ENCODE measurements around the gene LAMTOR3. TPM values are rescaled to one million over a fixed set of nuclear protein-coding genes. Genes with fewer than 3 reads are reported as not detected.

The LAMTOR3 gene
- total RNA-seq, 2 experiments from 2014 or later: 29.8 to 31.7 TPM

DNA sequence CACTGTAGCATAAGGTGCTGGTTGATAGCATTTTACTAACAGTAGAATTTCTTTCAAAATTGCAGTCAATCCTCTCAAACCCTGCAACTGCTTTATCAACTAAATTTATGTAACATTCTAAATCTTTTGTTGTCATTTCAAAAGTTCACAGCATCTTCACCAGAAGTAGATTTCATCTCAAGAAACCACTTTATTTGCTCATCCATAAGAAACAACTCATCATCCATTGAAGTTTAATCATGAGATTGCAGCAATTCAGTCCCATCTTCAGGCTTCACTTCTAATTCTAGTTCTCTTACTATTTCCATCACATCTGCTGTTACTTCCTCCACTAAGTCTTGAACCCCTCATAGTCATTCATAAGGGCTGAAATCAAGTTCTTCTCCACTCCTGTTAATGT is 21.7 kb downstream of the LAMTOR3 start:
- CTCF ChIA-PET: no interaction called here
- POLR2A ChIA-PET: no interaction called here

DNA sequence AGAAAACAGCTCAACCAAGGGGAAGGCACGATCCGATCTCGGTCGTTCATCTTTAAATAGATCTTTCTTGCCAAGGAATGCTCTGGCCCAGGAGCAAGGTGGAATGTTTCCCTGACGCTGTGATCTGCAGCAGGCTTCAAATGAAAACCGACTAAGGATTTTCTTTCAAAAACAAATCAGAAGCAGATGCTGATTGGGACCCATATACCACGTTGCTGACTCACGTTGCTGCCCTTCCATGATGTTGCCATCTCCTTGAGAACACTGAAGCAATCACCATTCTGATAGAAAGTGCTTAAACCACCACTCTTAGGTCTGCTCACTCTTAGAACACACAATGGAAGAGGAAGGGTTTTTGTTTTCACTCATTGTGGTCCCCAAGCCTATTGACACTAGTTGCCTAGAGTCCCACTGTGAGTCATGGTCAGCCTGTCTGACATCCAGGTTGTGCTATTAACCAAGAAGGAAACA is 26.1 kb downstream of the LAMTOR3 start:
- ChIA-PET POLR2A (no interaction called here), CTCF (no interaction called here)

GRCh38 chr4:99863804-99864203 is 30.4 kb downstream of the LAMTOR3 start:
- POLR2A ChIA-PET: no interaction called here
- CTCF ChIA-PET: no interaction called here

DNA sequence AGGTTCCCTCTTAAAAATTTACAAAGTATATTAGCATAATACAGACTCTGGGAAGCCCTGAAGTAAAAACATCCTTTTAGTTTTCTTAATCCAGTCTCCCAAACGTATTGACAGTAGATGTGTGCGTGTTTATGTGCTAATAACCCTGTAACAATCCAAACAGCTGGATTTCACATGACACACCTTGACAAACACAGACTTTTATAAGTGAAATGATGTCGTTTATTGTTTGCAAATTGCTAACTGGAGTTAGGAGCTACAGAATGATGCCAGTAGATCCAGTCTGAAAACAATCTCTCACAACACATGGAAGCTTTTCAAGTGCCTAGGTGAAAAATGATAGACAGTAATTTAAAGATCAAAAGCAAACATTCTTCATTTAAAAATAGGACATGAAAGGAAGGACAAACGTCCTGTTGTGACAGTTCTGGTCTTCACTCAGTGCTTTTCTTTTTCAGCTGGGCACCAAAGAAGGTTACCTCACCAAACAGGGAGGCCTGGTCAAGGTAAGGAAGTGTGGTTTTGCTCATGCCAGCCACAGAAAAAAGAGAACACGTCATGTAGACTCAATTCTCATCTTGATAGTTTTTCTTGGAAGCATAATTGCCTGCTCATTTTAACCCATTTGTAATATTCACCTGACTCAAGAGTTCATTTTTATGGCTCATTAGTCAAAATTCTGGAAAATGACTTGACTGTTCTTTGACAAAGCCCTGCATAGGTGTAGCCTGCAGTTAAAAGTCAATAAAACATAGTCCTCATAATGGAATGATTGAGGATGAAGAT is 32.9 kb downstream of the LAMTOR3 start:
- CTCF ChIA-PET: interaction anchor here (1.0 to 1.4 kb wide), 2 partner anchors 9 to 24 kb away, joined by 3 to 4 read pairs; no protein-coding TSS in a partner anchor
- POLR2A ChIA-PET: no interaction called here

DNA sequence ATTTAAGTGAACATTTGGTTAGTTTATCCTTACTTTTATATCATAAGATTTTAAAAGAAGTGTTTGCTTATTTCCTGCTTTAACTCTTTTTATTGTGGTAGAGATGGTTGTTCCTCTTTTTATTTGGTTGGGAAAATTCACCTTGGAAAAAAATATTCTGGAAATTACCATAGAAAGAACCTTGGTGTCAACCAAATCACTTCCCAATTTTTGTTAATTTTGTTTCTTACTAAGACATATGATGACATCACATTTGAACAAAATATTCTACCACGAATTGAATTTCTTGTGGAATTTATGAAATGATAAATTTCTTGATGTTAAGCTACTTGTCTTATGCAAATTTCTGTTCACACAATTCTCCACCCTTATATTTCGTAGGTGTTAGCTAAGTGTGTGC is 33.7 kb downstream of the LAMTOR3 start:
- ChIA-PET POLR2A (no interaction called here), CTCF (interaction anchor here (0.6 to 1.4 kb wide), 3 partner anchors 9 to 46 kb away, joined by 3 to 4 read pairs (median 3); no protein-coding TSS in a partner anchor)

DNA sequence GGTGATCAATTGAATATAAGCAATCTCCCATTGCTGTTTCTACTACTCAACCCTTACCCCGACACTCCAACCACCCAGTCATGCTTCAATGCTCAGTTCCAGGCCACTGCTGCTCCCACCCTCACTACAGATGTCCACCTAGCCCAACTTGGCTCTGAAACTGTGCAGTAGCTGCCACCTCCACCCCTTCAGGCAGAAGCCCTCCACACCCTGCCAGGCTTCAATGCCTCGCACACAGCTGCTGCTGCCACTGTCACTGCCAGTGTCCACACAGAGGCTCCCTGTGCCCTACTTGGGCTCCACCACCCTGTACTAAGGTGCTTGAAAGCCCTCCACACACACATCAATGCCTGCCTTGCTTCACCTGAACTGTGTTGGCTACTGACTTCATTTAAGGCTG is 34.6 kb downstream of the LAMTOR3 start:
- ChIA-PET POLR2A (no interaction called here), CTCF (interaction anchor here (1.3 kb wide), 1 partner anchor 10 kb away, joined by 3 read pairs; no protein-coding TSS in a partner anchor)

DNA sequence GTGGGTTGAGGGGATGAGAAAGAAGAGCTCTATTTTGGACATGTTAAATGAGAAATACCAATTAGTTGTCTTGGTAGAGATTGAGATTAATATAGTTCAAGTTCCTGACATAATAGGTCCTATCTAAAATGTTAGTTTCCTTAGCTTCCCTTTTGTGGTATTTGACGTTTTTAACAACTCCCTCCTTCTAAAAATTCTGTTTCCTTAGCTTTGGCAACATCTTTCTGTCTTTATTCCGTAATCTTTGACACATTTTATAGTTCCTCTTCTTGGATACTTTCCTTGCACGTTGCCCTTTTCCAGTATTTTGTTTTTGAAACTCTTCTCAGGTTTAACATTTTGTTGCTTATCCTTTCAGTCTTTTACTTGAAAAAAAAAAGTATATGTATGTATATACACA is 36.9 kb downstream of the LAMTOR3 start:
- ChIA-PET CTCF (interaction anchor here (0.6 to 0.7 kb wide), 2 partner anchors 43 to 264 kb away, joined by 3 read pairs; no protein-coding TSS in a partner anchor), POLR2A (no interaction called here)

- CTCF ChIA-PET: no interaction called here
- POLR2A ChIA-PET: interaction anchor here (0.6 to 1.0 kb wide), 3 partner anchors 8 to 88 kb away, joined by 3 read pairs; partner anchors contain the start of gene LAMTOR3
Observed at GRCh38 chr4:99856166-99856565, 38.1 kb downstream of the LAMTOR3 start.

DNA sequence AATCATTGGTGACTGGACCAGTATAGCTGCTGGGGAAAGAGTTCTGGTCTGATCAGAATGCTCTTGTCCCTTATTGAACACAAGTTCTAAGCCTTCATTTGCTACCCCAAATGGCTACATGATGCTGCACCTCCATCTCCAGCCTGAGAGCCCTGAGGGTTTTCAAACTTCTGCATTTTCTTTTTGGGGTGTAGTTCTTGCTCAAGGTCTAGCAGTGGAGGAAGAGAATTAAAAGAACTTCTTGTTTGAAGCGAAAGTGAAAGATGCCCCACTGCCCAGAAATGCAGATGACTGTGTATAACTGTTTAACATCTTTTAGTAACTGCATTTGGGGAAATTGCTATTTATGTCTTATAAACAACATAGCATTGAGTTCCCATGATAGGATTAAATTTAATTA is 38.5 kb downstream of the LAMTOR3 start:
- POLR2A ChIA-PET: interaction anchor here (0.6 to 0.9 kb wide), 2 partner anchors 39 to 89 kb away, joined by 3 read pairs; partner anchors contain the start of gene LAMTOR3
- CTCF ChIA-PET: no interaction called here

GRCh38 chr4:99853999-99854398 is 40.2 kb downstream of the LAMTOR3 start:
- CTCF ChIA-PET: no interaction called here
- POLR2A ChIA-PET: no interaction called here

GRCh38 chr4:99853190-99853589 is 41.0 kb downstream of the LAMTOR3 start:
- POLR2A ChIA-PET: no interaction called here

DNA sequence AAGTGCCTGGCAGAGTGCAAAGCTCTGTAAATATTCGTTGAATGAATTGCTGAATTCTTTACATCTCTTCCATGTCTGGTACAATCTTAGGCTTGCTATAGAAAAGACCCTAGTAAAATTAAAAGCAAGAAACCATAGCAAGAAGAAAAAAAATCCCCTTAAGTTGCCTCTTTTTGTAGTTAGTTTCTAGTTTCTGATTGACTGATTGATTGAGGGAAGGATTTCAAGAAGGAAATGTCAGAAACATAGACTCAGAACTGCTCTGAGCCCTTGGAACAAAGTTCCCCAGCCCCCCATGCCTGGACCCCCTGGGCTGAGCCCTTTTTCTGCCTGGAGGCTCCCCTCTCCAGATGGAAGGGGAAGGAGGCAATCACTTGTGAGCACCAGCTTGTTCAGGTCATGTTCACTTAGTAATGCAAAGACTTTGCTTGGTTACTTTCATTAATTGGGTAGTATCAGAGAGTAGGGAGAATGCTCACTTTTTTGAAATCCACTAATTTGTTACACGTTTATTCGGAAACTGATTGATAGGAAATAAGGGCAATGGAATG is 42.0 kb downstream of the LAMTOR3 start:
- ChIA-PET POLR2A (interaction anchor here (0.6 to 2.5 kb wide), 3 partner anchors 22 to 97 kb away, joined by 3 to 14 read pairs (median 4); partner anchors contain the start of gene DAPP1), CTCF (interaction anchor here (1.2 kb wide), 1 partner anchor 9 kb away, joined by 3 read pairs; no protein-coding TSS in a partner anchor)

More at GRCh38 chr4:99853190-99853589, 41.0 kb downstream of the LAMTOR3 start:
- CTCF ChIA-PET: no interaction called here

DNA sequence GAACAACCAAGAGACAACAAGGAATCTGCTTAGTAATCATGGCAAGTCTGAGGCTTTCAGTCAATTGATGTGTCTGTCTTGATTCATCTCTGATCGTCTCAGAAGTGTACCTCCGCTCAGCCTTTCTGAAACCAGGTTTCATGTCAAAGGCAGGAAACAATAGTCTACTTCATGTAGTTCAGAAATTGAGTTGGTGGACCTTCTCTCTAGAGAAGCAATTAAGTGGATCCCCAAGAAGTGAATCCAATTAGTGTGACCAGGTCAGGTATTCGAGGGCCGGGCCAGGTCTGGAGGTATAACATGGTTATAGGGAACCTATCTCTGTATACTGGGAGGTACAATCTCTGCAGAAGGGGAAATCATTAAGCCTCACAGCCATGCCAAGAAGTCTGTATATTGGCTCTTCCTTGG is 45.6 kb downstream of the LAMTOR3 start:
- POLR2A ChIA-PET: interaction anchor here (0.7 to 1.4 kb wide), 2 partner anchors 8 to 108 kb away, joined by 3 read pairs; no protein-coding TSS in a partner anchor
- CTCF ChIA-PET: interaction anchor here (0.7 kb wide), 2 partner anchors 17 to 26 kb away, joined by 4 read pairs; no protein-coding TSS in a partner anchor

- ChIA-PET POLR2A (interaction anchor here (0.7 to 1.4 kb wide), 3 partner anchors 9 to 83 kb away, joined by 3 to 4 read pairs (median 3); no protein-coding TSS in a partner anchor), CTCF (interaction anchor here (0.7 to 1.0 kb wide), 2 partner anchors 37 to 39 kb away, joined by 3 read pairs; no protein-coding TSS in a partner anchor)
Observed at GRCh38 chr4:99847362-99847976, 46.8 kb downstream of the LAMTOR3 start.

- CTCF ChIA-PET: interaction anchor here (1.0 to 1.8 kb wide), 2 partner anchors 24 to 38 kb away, joined by 3 to 4 read pairs; no protein-coding TSS in a partner anchor
- POLR2A ChIA-PET: interaction anchor here (1.4 kb wide), 1 partner anchor 10 kb away, joined by 3 read pairs; no protein-coding TSS in a partner anchor
Observed at GRCh38 chr4:99846891-99847290, 47.3 kb downstream of the LAMTOR3 start.

DNA sequence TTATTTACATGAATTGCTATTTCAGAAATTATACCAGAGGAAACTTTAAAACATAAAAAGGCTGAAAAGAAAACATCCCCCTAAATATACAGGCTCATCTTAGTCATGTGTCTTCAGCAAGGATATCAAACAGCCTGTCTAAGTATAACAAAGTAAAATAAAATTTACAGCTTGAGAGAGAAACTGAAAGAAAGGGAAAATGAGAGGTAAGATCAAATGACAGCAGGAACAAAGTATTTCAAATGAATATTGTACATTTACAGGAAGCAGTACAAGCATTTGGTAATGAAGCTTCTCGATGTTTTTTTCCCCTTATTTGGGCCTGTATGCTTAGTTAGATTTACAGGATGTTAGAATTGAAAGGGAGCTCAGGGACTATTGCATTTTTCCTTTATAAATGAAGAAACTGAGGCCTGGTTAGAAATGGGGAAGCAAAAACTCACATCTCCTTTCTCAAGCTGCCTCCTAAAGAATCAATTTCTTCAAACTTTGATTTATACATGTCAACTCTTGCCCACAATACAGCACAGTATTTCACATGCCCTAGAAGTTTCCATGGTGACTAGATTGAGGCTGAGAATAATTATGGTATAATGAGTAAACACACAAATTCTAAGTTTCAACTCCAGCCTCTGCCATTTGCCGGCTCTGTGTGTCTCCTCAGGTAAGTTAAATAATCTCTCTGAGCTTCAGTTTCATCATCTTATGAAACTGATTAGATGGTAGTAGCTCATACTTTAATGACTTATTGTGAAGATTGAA is 48.3 kb downstream of the LAMTOR3 start:
- POLR2A ChIA-PET: no interaction called here
- CTCF ChIA-PET: interaction anchor here (0.8 to 1.8 kb wide), 2 partner anchors 25 to 34 kb away, joined by 3 to 4 read pairs; no protein-coding TSS in a partner anchor

DNA sequence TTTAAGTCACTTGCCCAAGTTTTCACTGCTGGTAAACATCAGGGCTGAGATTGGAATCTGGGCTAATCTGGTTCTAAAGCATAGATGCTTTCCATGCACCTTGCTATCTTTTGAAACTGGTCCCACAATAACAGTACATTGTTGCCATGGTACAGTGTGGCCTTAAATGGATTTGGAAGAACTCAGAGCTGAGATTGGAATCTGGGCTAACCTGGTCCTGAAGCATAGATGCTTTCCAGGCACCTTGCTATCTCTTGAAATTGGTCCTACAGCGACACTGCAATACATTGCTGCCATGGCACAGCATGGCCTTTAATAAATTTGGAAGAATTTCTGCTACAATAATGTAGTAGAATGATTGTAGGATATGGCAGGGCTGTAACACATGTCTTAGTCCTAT is 49.0 kb downstream of the LAMTOR3 start:
- CTCF ChIA-PET: interaction anchor here (0.7 to 1.8 kb wide), 2 partner anchors 11 to 25 kb away, joined by 3 to 4 read pairs; no protein-coding TSS in a partner anchor

GRCh38 chr4:99844048-99844447 is 50.2 kb downstream of the LAMTOR3 start:
- ChIA-PET POLR2A (no interaction called here), CTCF (no interaction called here)

More for the DNA sequence above, 49.0 kb downstream of the LAMTOR3 start:
- POLR2A ChIA-PET: no interaction called here

GRCh38 chr4:99843413-99843812 is 50.8 kb downstream of the LAMTOR3 start:
- CTCF ChIA-PET: no interaction called here
- POLR2A ChIA-PET: no interaction called here
